Tibial artery (tissue), 4 donors: ENCODE data around the gene UNC5A.
"Not testable (repeated sequence)": the region's sequence is repeated elsewhere in the genome, so short reads cannot be mapped to it uniquely, and the experiment has no call there.

ENCODE experiments used
- DNase-seq, 2 donors: peaks; one replicate each; pipeline ENCODE4 v3.0.0-alpha.2; 2019
- H3K27ac ChIP-seq, 2 donors: fragments of 200-600 bp; sonication (generic) in 1 of 2; 1 replicate in 1 of 2; 2 replicates in 1 of 2; pipeline ENCODE4 v1.5.1; 2018 to 2019; ENCODE audit warnings: mild to moderate bottlenecking in 1 of 2
- H3K27me3 ChIP-seq, 2 donors: fragments of 200-600 bp; sonication (generic) in 1 of 2; one replicate each; pipeline versions ENCODE4 v1.5.1 to v1.6.0; 2016 to 2019
- H3K36me3 ChIP-seq, 3 donors: fragments of 200-600 bp; sonication (generic) in 2 of 3; one replicate each; pipeline ENCODE4 v1.5.1; 2016 to 2019; ENCODE audit warnings: mild to moderate bottlenecking in 2 of 3
- H3K4me1 ChIP-seq, 4 donors: fragments of 200-600 bp; sonication (generic) in 2 of 4; 1 replicate in 3 of 4; 2 replicates in 1 of 4; pipeline ENCODE4 v1.5.1; 2016 to 2019
- H3K4me3 ChIP-seq, 2 donors: fragments of 200-600 bp; sonication (generic) in 1 of 2; 1 replicate in 1 of 2; 2 replicates in 1 of 2; pipeline ENCODE4 v1.5.1; 2018 to 2019; ENCODE audit warnings: mild to moderate bottlenecking in 2 of 2
- H3K9me3 ChIP-seq, 3 donors: fragments of 200-600 bp; sonication (generic) in 1 of 3; one replicate each; pipeline ENCODE4 v1.5.1; 2016 to 2019
- intact Hi-C: fragments of 100-400 bp; cut with DNase I; formaldehyde crosslinking; loops from one replicate; pipeline ENCODE4 v1.15.0; 2023; ENCODE audit warnings: low total_unique reads
- TF ChIP-seq, protein P1 (sequence below), 2 experiments: fragments of 200-600 bp in 1 of 2; fragments of 450-650 bp in 1 of 2; IDR thresholded peaks; one replicate each; pipeline ENCODE4 v1.5.1; 2017 to 2019; ENCODE audit warnings: antibody characterized with exemption in 2 of 2, mild to moderate bottlenecking in 1 of 2, moderate library complexity in 1 of 2

UNC5A gene

DNA sequence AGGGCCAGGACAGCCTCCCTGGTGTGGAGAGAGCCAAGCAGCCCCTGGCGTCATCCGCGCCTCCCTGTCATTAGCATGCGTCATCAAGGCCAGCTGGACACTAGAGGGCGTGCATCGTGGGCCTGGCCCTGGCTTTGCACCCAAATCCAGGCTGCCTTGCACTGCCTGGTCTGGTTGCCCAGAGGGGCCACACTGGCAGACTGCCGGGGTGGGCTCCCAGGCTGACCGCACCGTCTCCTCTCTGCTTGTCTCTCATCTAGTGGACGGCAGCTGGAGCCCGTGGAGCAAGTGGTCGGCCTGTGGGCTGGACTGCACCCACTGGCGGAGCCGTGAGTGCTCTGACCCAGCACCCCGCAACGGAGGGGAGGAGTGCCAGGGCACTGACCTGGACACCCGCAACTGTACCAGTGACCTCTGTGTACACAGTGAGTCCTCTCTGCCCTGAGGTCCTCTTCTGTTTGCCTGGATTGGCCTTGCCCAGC is 59.8 kb downstream of the UNC5A start:
- Histone ChIP-seq H3K4me3 (no peak overlapping the region), H3K36me3 (no peaks in the 10 kb centered on the region), H3K27me3 (peaks cover 0 to 60% of the 10 kb centered on the region in 2 donors), H3K27ac (no peak overlapping the region), H3K9me3 (no peaks in the 10 kb centered on the region), H3K4me1 (no peaks in the 10 kb centered on the region)
- DNase-seq: no peak
- TF ChIP-seq, protein P1, sequence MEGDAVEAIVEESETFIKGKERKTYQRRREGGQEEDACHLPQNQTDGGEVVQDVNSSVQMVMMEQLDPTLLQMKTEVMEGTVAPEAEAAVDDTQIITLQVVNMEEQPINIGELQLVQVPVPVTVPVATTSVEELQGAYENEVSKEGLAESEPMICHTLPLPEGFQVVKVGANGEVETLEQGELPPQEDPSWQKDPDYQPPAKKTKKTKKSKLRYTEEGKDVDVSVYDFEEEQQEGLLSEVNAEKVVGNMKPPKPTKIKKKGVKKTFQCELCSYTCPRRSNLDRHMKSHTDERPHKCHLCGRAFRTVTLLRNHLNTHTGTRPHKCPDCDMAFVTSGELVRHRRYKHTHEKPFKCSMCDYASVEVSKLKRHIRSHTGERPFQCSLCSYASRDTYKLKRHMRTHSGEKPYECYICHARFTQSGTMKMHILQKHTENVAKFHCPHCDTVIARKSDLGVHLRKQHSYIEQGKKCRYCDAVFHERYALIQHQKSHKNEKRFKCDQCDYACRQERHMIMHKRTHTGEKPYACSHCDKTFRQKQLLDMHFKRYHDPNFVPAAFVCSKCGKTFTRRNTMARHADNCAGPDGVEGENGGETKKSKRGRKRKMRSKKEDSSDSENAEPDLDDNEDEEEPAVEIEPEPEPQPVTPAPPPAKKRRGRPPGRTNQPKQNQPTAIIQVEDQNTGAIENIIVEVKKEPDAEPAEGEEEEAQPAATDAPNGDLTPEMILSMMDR (IDR thresholded peaks at IDR 0.05): no peak
- intact Hi-C loops: no loop called here

DNA sequence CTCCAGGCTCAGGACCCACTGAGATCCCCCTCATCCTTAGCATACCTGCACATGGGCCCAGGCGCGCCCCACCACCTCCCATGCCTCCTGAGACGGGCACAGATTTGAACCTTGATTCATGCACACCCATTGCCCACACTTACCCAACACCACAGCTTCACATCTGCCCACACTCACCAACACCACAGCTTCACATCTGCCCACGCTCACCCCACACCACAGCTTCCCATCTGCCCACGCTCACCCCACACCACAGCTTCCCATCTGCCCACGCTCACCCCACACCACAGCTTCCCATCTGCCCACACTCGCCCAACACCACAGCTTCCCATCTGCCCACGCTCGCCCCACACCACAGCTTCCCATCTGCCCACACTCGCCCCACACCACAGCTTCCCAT is 60.3 kb downstream of the UNC5A start:
- H3K9me3 ChIP-seq, H3K4me3 ChIP-seq, DNase-seq, intact Hi-C loops, H3K27ac ChIP-seq, H3K4me1 ChIP-seq, H3K36me3 ChIP-seq: not testable (repeated sequence)
- H3K27me3 ChIP-seq: peaks cover 0 to 60% of the 10 kb centered on the region in 2 donors

DNA sequence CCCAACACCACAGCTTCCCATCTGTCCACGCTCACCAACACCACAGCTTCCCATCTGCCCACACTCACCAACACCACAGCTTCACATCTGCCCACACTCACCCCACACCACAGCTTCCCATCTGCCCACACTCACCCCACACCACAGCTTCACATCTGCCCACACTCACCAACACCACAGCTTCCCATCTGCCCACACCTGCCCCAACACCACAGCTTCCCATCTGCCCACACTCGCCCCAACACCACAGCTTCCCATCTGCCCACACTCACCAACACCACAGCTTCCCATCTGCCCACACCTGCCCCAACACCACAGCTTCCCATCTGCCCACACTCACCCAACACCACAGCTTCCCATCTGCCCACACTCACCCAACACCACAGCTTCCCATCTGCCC is 62.2 kb downstream of the UNC5A start:
- H3K27ac ChIP-seq, H3K4me1 ChIP-seq, H3K4me3 ChIP-seq, DNase-seq, intact Hi-C loops, H3K36me3 ChIP-seq, H3K9me3 ChIP-seq: not testable (repeated sequence)
- peaks cover 0 to 61% of the 10 kb centered on the region in 2 donors for H3K27me3 ChIP-seq

DNA sequence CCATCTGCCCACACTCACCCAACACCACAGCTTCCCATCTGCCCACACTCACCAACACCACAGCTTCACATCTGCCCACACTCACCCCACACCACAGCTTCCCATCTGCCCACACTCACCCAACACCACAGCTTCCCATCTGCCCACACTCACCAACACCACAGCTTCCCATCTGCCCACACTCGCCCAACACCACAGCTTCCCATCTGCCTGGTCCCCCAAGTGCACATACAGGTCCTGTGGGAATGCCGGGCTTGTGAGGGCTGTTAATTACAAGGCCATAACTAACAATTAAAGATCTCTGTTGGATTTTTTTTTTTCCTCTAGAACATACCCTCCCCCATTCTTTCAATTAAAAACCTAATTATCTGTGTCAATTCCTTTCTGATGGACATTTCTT is 62.7 kb downstream of the UNC5A start:
- intact Hi-C loops, H3K4me3 ChIP-seq, DNase-seq, H3K27ac ChIP-seq, H3K9me3 ChIP-seq, H3K4me1 ChIP-seq, H3K36me3 ChIP-seq: not testable (repeated sequence)
- peaks cover 0 to 61% of the 10 kb centered on the region in 2 donors for H3K27me3 ChIP-seq

DNA sequence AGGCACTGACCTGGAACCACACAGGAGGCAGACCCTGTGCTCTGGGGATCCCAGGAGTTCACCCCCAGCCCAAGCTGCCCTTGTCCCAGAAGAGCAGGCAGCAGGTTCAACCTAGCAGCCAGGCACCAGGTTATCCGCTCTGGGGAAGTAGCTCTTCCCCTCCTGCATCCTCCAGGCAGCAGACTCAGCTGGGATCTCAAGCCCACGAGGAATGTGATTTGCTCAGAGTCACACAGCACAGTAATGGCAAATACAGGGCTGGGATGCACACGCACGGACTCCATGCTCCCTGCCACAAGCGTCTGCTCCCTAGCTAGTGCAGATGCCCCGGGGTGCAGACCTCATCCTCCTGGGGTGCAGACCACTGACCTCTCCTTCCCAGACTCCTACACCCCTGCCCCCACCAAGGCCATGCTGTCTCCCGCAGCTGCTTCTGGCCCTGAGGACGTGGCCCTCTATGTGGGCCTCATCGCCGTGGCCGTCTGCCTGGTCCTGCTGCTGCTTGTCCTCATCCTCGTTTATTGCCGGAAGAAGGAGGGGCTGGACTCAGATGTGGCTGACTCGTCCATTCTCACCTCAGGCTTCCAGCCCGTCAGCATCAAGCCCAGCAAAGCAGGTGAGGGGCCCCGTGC is 63.3 kb downstream of the UNC5A start:
- no peak for DNase-seq
- intact Hi-C loops: no loop called here

DNA sequence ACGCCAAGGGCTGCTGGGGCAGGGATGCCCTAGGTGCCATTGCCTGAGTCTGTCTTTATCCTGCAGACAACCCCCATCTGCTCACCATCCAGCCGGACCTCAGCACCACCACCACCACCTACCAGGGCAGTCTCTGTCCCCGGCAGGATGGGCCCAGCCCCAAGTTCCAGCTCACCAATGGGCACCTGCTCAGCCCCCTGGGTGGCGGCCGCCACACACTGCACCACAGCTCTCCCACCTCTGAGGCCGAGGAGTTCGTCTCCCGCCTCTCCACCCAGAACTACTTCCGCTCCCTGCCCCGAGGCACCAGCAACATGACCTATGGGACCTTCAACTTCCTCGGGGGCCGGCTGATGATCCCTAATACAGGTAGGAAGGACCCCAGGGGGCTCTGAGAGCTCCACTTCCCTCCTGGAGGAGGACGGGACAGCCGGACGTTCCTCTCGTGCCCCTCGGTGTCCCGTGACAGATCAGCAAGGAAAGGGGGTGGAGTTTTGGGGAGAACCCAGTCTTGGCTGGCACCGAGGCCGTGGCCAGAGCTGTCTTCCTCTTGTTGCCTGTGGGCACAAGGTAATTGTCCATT is 63.9 kb downstream of the UNC5A start:
- no peaks in the 10 kb centered on the region for H3K4me1 ChIP-seq
- no peaks in the 10 kb centered on the region for H3K36me3 ChIP-seq
- H3K4me3 ChIP-seq: no peak overlapping the region
- no peak for DNase-seq
- no peaks in the 10 kb centered on the region for H3K9me3 ChIP-seq
- H3K27me3 ChIP-seq: peaks cover 0 to 61% of the 10 kb centered on the region in 2 donors
- intact Hi-C loops: no loop called here
- no peak overlapping the region for H3K27ac ChIP-seq
- TF ChIP-seq, protein P1 (IDR thresholded peaks at IDR 0.05): no peak

More for the DNA sequence above, 63.3 kb downstream of the UNC5A start:
- H3K36me3 ChIP-seq: no peaks in the 10 kb centered on the region
- peaks cover 0 to 61% of the 10 kb centered on the region in 2 donors for H3K27me3 ChIP-seq
- H3K9me3 ChIP-seq: no peaks in the 10 kb centered on the region
- H3K27ac ChIP-seq: no peak overlapping the region
- H3K4me3 ChIP-seq: no peak overlapping the region
- TF ChIP-seq, protein P1 (IDR thresholded peaks at IDR 0.05): no peak
- no peaks in the 10 kb centered on the region for H3K4me1 ChIP-seq

DNA sequence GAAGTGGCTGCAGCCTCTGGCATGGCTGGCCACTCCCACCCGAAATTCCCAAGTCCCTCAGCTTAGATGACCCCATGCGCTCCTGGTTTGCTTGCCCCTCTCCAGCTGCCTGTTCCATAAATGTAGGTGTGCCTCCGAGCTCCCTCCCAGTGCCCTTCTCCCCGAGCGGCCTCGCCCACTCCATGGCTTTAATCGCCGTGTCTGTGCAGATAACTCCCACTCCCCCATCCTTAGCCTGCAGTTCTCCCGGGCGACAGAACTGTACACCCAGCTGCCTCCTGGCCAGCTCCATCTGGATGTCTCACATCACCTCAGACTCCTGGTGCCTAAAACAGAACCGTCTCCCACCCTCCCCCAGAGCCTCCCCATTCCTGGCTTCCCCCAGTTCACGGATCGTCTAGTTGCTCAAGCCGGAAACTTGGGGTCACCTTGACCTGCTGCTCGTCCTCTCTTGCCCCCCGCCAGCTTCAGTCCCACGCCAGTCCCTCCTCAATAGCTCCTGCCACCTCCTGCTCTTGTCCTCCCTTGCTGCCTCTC is 64.7 kb downstream of the UNC5A start:
- Histone ChIP-seq H3K27me3 (peaks cover 0 to 61% of the 10 kb centered on the region in 2 donors), H3K9me3 (no peaks in the 10 kb centered on the region), H3K4me1 (no peaks in the 10 kb centered on the region), H3K27ac (no peak overlapping the region), H3K4me3 (no peak overlapping the region), H3K36me3 (no peaks in the 10 kb centered on the region)
- TF ChIP-seq, protein P1 (IDR thresholded peaks at IDR 0.05): no peak
- no peak for DNase-seq
- intact Hi-C loops: no loop called here
